CD4-positive, alpha-beta T cell treated with Interleukin-15 for 4 hours (primary cell): ENCODE results near the gene CAPN10.
A peak's percentile ranks its signal among the peaks of the same experiment; 100 is the strongest.

Experiments used
- DNase-seq: peaks from one replicate; pipeline ENCODE4 v3.0.0-alpha.2; 2020; ENCODE audit warnings: low spot score

Gene CAPN10

GRCh38 chr2:240563951-240564560 lies 22.5 kb upstream of the CAPN10 start:
- DNase-seq: no peak

- DNase-seq: no peak
Observed at GRCh38 chr2:240564561-240565332, 21.8 kb upstream of the CAPN10 start.

GRCh38 chr2:240565333-240566202 lies 21.0 kb upstream of the CAPN10 start:
- DNase-seq: peak; percentile 96

GRCh38 chr2:240566203-240567136 lies 20.1 kb upstream of the CAPN10 start:
- peak; percentile 94 for DNase-seq

- peak; percentile 44 for DNase-seq
Observed at GRCh38 chr2:240567137-240567871, 19.2 kb upstream of the CAPN10 start.

- DNase-seq: peak; percentile 50
Observed at GRCh38 chr2:240567872-240568677, 18.5 kb upstream of the CAPN10 start, which contains the start of gene RNPEPL1. TSS of gene RNPEPL1 (plus strand) at chr2:240568484. CDS start at chr2:240568587, 103 bp downstream.

GRCh38 chr2:240568678-240569522 lies 17.6 kb upstream of the CAPN10 start:
- no peak for DNase-seq

- DNase-seq: no peak
Observed at GRCh38 chr2:240569523-240569997, 17.0 kb upstream of the CAPN10 start.

GRCh38 chr2:240569998-240570530 lies 16.5 kb upstream of the CAPN10 start:
- DNase-seq: no peak

GRCh38 chr2:240570531-240571313 lies 15.8 kb upstream of the CAPN10 start:
- no peak for DNase-seq

GRCh38 chr2:240571314-240571973 lies 15.1 kb upstream of the CAPN10 start:
- no peak for DNase-seq

GRCh38 chr2:240572141-240573031 lies 14.1 kb upstream of the CAPN10 start:
- DNase-seq: no peak

GRCh38 chr2:240573071-240573515 lies 13.4 kb upstream of the CAPN10 start:
- DNase-seq: no peak

GRCh38 chr2:240573516-240574385 lies 12.8 kb upstream of the CAPN10 start:
- DNase-seq: no peak
